LoVo (cell line): Measurements from ENCODE around the gene RNF126.
"Not testable (repeated sequence)": the region's sequence is repeated elsewhere in the genome, so short reads cannot be mapped to it uniquely, and the experiment has no call there.

ENCODE experiments used
- DNase-seq: peaks from one replicate; pipeline ENCODE4 v3.0.0-alpha.2; 2016; ENCODE audit warnings: low spot score

RNF126 gene

DNA sequence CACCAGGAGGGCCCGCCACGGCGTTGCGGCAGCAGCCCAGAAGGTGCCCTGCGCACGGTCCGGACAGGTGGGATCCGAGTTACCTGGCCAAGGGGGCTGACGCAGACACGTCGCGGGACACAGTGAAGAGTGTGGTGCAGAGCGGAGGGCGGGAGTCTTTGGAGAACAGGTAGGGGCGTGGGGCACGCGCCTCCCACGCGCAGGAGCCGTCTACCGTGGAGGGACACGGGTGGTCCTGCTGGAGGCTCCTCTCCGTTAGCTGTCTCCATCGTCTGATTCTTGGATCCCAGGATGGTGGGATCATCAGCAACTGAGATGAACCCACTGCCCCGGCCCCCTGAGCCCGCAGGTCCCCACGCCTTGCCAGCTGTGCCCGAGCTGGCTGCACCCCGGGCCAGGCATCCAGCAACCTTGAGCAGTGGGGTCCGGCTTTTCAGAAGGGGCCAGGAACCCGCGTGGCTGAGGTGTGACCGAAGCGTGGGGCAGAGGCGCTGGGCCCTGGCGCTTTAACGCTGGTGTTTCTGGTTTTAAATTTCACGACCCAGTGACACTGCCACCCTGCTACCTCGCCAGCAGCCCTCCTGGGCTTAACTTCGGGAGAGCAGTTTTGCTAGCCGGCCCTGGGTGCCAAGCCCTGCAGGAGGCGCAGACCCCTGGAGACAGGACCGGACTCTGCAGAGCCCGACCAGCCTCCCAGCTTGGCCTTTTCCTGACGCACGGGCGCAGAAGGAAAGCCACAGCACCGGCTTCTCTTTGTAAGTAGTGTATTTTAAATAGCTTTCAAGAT, 16.0 kb downstream of the RNF126 start:
- no peak for DNase-seq

DNA sequence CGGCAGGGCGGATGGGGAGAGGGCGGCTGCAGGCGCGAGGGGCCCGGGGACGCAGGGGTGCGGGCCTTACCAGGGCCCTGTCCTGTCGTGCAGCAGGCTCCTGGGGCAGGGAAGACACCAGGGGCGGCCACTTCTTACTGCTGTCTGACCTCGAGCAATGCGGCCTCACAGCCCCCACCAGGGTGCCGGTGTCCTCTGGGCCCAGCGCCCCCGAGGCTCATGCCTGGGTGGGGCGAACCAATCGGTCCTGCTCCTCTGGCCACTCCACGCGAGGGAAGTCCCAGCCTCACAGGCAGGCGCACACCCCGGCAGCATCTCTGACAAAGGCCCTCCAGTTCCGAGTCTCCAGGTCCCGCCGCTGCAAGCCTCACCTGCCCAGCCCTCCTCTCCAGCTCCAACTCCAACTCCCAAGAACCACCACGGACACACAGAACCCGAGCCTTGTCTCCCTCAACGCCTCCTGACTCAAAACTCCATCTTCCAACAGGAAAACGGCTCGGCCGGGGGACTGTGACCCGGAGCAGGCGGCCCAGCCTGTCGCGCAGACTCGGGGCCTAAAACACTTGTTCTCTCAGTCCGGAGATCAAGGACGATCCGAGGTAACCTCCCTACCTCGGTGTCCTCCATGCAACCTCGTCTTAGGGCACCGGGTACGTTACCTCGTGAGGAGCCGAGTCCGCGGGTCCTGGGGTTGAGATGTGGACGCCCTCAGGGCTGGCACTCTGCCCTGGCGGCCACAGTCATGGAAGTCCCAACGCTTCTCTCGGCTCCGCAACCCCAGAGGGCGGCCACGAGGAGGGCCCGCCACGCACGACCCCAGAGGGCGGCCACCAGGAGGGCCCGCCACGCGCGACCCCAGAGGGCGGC, 16.9 kb downstream of the RNF126 start:
- DNase-seq: no peak

DNA sequence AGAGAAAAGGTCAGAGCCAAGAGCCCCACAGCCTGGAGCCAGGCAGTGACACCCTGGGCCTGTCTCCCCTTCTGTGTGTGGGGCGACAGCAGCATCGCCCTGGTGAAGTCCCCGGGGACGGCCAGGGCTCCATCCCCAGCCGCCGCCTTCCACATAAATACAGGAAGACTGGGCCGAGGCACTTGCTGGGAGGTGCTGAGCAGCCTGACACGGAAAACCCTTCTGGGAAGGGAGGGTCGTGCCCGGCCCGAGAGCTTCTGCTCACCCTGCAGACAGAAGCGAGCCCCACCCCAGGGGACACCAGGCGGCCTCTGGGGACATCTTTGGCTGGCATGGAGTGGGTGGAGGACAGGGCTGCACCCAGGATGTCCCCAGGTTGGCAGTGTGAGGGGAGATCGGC, 18.2 kb downstream of the RNF126 start:
- DNase-seq: no peak

GRCh38 chr19:644363-644762, 18.7 kb downstream of the RNF126 start:
- no peak for DNase-seq

- no peak for DNase-seq
Measured at GRCh38 chr19:643736-644135, 19.3 kb downstream of the RNF126 start.

GRCh38 chr19:642767-643727, 20.0 kb downstream of the RNF126 start:
- DNase-seq: no peak

- DNase-seq: no peak
Measured at GRCh38 chr19:641702-642101, 21.3 kb downstream of the RNF126 start.

DNA sequence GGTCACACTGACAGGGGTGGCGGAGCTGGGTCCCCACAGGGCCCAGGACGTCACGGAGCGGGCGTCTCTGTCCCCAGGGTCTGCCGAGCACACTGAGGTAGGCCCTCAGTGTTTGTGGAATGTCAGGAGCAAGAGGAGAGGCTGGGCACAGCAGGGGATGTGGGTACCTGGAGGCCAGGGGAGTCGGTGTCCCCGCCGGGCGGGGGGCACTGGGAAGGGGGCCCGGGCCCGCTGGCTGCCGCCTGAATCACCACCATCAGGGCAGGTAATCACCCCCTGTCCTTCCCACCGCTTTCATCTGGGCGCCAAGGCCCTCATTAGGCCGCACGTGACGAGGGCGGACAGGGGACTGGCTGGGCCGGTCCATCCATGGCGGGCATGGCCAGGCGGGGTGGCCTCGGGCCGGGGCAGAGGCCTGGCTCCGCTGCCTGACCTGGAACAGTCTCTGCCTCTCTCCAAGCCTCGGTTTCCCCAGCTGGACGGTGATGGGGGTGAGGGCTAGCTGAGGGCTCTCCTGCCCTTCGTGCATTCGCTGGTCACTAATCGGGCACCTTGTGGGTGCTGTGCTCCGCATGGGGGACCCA, 22.3 kb downstream of the RNF126 start:
- DNase-seq: no peak

GRCh38 chr19:640161-640558, 22.9 kb downstream of the RNF126 start:
- DNase-seq: no peak

- peak; percentile 89 for DNase-seq
Measured at GRCh38 chr19:639253-640160, 23.5 kb downstream of the RNF126 start, which contains the start of gene FGF22. Gene FGF22 (plus strand): TSS chr19:639879. CDS start chr19:639926, 47 bp downstream.

DNA sequence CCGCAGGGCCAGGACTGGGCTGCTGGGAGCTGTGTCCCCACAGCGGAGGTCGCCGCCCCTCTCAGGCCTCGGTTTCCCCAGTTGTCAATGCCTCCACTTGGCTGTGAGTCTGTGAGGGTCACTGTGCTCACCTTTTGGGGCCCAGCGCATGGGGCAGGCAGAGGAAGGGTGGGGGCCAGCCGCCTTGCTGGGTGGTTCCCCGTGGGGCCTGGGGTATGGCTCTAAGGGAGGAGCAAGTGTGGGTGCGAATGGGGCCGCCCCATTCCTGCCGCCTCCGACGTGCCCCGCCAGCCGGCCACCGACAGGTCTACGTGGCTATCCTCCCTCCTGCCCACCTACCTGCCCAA, 24.1 kb downstream of the RNF126 start:
- DNase-seq: no peak

- DNase-seq: no peak
Measured at GRCh38 chr19:634975-635652, 27.9 kb downstream of the RNF126 start.

DNA sequence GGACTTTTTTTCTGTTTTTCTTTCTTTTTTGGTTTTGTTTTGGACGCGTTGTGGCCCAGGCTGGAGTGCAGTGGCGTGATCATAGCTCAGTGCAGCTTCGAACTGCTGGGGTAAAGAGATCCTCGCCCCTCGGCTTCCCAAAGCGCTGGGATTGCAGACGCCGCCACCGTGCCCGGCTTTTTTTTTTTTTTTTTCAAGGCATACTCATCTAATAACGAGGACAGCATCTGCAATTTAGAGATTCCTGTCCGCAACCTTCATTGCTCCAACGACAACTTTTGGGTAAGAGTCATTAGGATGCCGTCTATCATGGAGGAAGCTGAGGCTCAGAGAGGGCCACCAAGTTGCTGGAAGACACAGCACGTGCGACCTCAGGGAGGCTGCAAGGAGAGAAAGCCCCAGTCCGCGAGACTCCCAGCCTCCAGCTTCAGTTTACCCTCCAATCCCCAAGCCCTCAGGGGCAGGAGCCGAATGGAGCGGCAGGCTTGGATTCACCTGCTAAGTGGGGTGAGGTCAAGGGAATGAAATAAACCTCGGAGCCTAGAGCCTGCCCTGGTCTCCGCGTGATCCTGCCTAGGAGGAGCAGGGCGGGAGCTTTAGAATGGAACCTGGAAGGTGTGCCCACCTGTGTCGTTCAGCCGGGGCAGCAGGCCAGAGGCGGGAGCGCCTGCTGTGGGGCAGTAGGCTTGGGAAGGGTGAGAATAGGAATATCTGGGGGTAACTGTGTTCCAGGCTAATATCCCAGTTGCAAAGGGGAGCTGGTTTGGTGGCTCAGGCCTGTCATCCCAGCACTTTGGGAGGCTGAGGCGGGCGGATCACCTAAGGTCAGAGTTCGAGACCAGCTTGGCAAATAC, 29.0 kb downstream of the RNF126 start:
- no peak for DNase-seq

DNA sequence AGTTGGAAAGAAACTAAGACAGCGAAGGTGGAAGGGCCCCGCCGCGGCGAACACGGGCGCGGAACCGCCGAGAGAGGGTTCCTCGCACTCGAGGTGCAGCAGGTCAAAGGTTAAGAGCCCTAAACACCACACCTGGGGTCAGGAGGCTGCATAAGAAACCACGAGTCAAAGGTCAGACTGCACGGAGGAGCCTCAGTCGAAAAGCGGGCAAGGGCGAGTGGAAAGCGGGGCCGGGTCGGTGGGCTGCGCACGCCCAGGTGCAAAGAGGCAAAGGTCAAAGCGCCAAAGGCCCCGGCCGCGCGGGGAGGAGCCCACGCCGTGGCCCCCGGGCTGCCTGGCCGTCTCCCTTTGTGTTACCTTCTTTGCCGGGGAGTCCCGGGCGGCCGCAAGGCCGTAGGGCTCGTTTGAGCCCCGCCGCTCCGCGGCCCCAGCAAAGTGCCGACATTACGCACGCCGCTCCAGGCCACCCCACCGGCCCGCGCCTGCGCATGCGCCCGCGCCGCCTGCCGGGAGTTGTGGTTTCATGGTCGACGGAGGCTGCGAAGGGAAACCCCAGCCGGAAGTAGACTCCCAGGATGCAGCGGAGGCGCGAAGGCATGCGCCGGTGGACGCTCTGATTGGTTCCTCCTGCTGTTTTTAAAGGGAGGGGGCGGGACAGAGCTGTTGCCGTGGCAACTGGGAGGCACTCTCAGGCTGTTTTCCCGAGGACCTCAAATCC, 29.8 kb downstream of the RNF126 start, which contains the start of gene POLRMT:
POLRMT (minus strand) TSS at position 470 of the 718 bp plus-strand sequence; CDS start at position 445, 25 bp downstream.
- peak; percentile 97 for DNase-seq

DNA sequence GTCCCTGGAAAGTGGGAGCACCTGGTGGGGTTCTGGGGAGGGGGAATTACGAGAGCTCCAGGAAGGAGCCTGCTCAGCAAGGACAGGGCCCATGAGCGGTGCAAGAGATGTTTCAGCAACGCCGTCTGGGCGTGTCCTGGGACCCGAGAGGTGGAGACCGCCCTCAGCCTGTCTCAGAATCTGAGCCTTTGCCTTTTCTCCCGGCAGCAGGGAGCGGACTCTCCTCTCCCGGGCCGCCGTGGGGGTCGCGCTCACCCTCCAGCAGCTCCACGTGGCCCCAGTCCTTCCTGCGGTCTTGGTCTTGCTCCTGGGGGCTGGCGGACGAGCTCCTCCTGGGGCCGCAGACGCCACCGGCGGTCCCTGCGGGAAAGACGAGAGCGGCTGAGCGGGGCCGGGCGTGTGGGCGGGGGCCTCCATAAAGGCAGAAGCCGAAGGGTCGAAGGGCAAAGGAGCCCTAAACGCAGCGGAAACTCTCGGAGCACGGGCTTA, 30.4 kb downstream of the RNF126 start:
- peak; percentile 54 for DNase-seq

- no peak for DNase-seq
Measured at GRCh38 chr19:629961-630714, 32.9 kb downstream of the RNF126 start.

- DNase-seq: not testable (repeated sequence)
Measured at GRCh38 chr19:629515-629914, 33.5 kb downstream of the RNF126 start.
